Left lung (tissue), 14 donors: Measurements from ENCODE around the gene NEU2. TPM values are rescaled to one million over a fixed set of nuclear protein-coding genes. Genes with fewer than 3 reads are reported as not detected.

Experiments
- ATAC-seq: fragments of 200-7000 bp; cut with Tn5 transposase; one replicate; pipeline ENCODE4 v1.9.1; 2020; ENCODE audit warnings: moderate library complexity
- DNase-seq, 4 donors: peaks; one replicate each; pipeline ENCODE4 v3.0.0-alpha.2; 2013 to 2020
- H3K27ac ChIP-seq, 2 donors: fragments of 200-600 bp; sonication (generic) in 1 of 2; one replicate each; pipeline versions ENCODE4 v1.5.0 to v1.8.0; 2020 to 2021
- H3K27me3 ChIP-seq, 2 donors: fragments of 200-600 bp; sonication (generic) in 1 of 2; one replicate each; pipeline versions ENCODE4 v1.5.0 to v1.8.0; 2020 to 2021
- H3K36me3 ChIP-seq, 2 donors: fragments of 200-600 bp; sonication (generic) in 1 of 2; one replicate each; pipeline versions ENCODE4 v1.5.0 to v1.8.0; 2020 to 2021
- H3K4me1 ChIP-seq, 2 donors: fragments of 200-600 bp; one replicate each; pipeline ENCODE4 v1.8.0; 2021
- H3K4me3 ChIP-seq, 2 donors: fragments of 200-600 bp; sonication (generic) in 1 of 2; one replicate each; pipeline versions ENCODE4 v1.5.0 to v1.8.0; 2020 to 2021; ENCODE audit warnings: mild to moderate bottlenecking in 1 of 2
- H3K9me3 ChIP-seq, 2 donors: fragments of 200-600 bp; sonication (generic) in 1 of 2; one replicate each; pipeline versions ENCODE4 v1.5.0 to v1.8.0; 2020 to 2021
- CTCF ChIP-seq, 2 donors: fragments of 200-600 bp; sonication (generic) in 1 of 2; IDR thresholded peaks; one replicate each; pipeline versions ENCODE4 v1.5.0 to v1.8.0; 2021; ENCODE audit warnings: antibody characterized with exemption in 2 of 2
- intact Hi-C, 2 donors: fragments of 100-400 bp; cut with DNase I; formaldehyde crosslinking; loops; one replicate each; pipeline versions ENCODE4 v1.11.2 to v1.14.2; 2022
- long read RNA-seq, 12 donors: library from polyadenylated mRNA in 2 of 12; unstranded in 2 of 12; transcript quantifications; one replicate each; pipeline ENCODE4 v2.0.0 and lab custom pipeline, GENCODE V29; 2019 to 2026
- polyA plus RNA-seq, 6 donors: library from polyadenylated mRNA; unstranded; fragments of 120-200 nt; gene quantifications; one replicate each; pipeline ENCODE4 v1.2.1, GENCODE V29; 2013; ENCODE audit not compliant: insufficient read length in 6 of 6
- total RNA-seq, 2 donors: library from RNA; stranded (reverse); fragmentation: NEBNext Ultra II Directional; extraction: Animal tissue kit (Norgen Biotek cat#: 25700); gene quantifications; one replicate each; pipeline ENCODE4 v1.2.1, GENCODE V29; 2021
- donor health status: DM: no; HTN: yes; CAD: no.
- donor health status: DM: no; HTN: no; CAD: no.

The NEU2 gene
- total RNA-seq (not detected), polyA plus RNA-seq (not detected)
- long read RNA-seq, donor 1: 0 reads
- long read RNA-seq, donor 2: 0 reads
- long read RNA-seq, donor 3: 0 reads
- long read RNA-seq, donor 4: 0 reads
- long read RNA-seq, donor 5: 0 reads
- long read RNA-seq, donor 6: 0 reads
- long read RNA-seq, donor 7: 0 reads
- long read RNA-seq, donor 8: 0 reads
- long read RNA-seq, donor 9: 0 reads
- long read RNA-seq, donor 10: 0 reads
- long read RNA-seq, donor 11: 0 reads
- long read RNA-seq, donor 12: 0 reads

- no peak for DNase-seq
- no peak for TF ChIP-seq CTCF (IDR thresholded peaks at IDR 0.05)
- no peak within 1 kb of the TSS for H3K27ac ChIP-seq
- H3K4me3 ChIP-seq: no peak within 1 kb of the TSS
- no peaks in the 10 kb centered on the region for H3K4me1 ChIP-seq
- ATAC-seq: no peak
- intact Hi-C loops: no loop called here
- H3K9me3 ChIP-seq: no peaks in the 10 kb centered on the region
- H3K27me3 ChIP-seq: no peaks in the 10 kb centered on the region
- H3K36me3 ChIP-seq: no peaks in the 10 kb centered on the region
Observed at GRCh38 chr2:233032551-233033320, at the start of gene NEU2. NEU2 (plus strand) TSS chr2:233032672; CDS start chr2:233032672, 0 bp downstream.

GRCh38 chr2:232982926-232983668 lies 49.4 kb upstream of the NEU2 start:
- H3K9me3 ChIP-seq: peaks cover 0 to 2% of the 10 kb centered on the region in 2 donors
- no peaks in the 10 kb centered on the region for H3K36me3 ChIP-seq
- no peak overlapping the region for H3K4me3 ChIP-seq
- TF ChIP-seq CTCF (IDR thresholded peaks at IDR 0.05): no peak
- ATAC-seq: no peak
- peaks cover 0 to 23% of the 10 kb centered on the region in 2 donors for H3K27me3 ChIP-seq
- no peak overlapping the region for H3K27ac ChIP-seq
- no peaks in the 10 kb centered on the region for H3K4me1 ChIP-seq
- DNase-seq: no peak
- intact Hi-C loops: no loop called here

- intact Hi-C loops: no loop called here
- no peak overlapping the region for H3K27ac ChIP-seq
- peaks cover 0 to 23% of the 10 kb centered on the region in 2 donors for H3K27me3 ChIP-seq
- no peaks in the 10 kb centered on the region for H3K36me3 ChIP-seq
- no peak overlapping the region for H3K4me3 ChIP-seq
- DNase-seq (no peak), ATAC-seq (no peak)
- no peak for TF ChIP-seq CTCF (IDR thresholded peaks at IDR 0.05)
- H3K4me1 ChIP-seq: no peaks in the 10 kb centered on the region
- H3K9me3 ChIP-seq: peaks cover 0 to 2% of the 10 kb centered on the region in 2 donors
Observed at GRCh38 chr2:232983669-232984140, 48.8 kb upstream of the NEU2 start.

GRCh38 chr2:232984451-232985207 lies 47.8 kb upstream of the NEU2 start:
- no peak overlapping the region for H3K4me3 ChIP-seq
- DNase-seq: no peak
- no peak for TF ChIP-seq CTCF (IDR thresholded peaks at IDR 0.05)
- no peaks in the 10 kb centered on the region for H3K36me3 ChIP-seq
- peaks cover 0 to 2% of the 10 kb centered on the region in 2 donors for H3K9me3 ChIP-seq
- H3K27me3 ChIP-seq: peaks cover 0 to 23% of the 10 kb centered on the region in 2 donors
- no peak overlapping the region for H3K27ac ChIP-seq
- ATAC-seq: no peak
- H3K4me1 ChIP-seq: no peaks in the 10 kb centered on the region
- intact Hi-C loops: no loop called here
